GM12875 (cell line): Measurements from ENCODE around the gene PLA2G10.
"Not testable (repeated sequence)": the region's sequence is repeated elsewhere in the genome, so short reads cannot be mapped to it uniquely, and the experiment has no call there.

Source experiments
- H3K4me3 ChIP-seq: one replicate; pipeline ENCODE4 v1.5.1; 2011; ENCODE audit warnings: low read depth, low read length, control low read depth
- TF ChIP-seq, protein P1 (sequence below): IDR thresholded peaks from 2 replicates; pipeline ENCODE4 v1.5.1; 2011; ENCODE audit warnings: low read depth, mild to moderate bottlenecking, control low read depth, inconsistent platforms, low read length, moderate library complexity, borderline replicate concordance; ENCODE audit not compliant: insufficient read depth

The PLA2G10 gene, protein sequence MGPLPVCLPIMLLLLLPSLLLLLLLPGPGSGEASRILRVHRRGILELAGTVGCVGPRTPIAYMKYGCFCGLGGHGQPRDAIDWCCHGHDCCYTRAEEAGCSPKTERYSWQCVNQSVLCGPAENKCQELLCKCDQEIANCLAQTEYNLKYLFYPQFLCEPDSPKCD

DNA sequence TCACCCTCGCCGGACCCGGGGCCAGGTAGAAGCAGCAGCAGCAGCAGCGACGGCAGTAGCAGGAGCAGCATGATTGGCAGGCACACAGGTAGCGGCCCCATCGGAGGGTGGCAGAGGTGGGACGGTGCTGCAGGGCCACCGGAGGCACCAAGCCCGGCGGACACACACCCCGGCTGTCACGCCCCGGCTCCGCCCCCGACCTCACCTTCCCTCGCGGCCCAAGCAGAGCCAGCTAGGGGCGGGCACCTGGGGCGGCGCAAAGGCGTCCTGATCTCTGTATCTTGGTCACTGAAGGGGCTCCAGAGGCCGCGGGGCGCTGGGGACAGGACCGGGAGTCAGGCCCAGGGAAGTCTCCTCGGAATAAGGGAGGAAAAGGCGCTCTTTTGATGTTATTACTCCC lies at the start of gene PLA2G10:
Gene PLA2G10 (minus strand): TSS at position 180 of the 400 bp plus-strand sequence. CDS start 79 bp downstream, at position 101.
- H3K4me3 ChIP-seq = not testable (repeated sequence)

DNA sequence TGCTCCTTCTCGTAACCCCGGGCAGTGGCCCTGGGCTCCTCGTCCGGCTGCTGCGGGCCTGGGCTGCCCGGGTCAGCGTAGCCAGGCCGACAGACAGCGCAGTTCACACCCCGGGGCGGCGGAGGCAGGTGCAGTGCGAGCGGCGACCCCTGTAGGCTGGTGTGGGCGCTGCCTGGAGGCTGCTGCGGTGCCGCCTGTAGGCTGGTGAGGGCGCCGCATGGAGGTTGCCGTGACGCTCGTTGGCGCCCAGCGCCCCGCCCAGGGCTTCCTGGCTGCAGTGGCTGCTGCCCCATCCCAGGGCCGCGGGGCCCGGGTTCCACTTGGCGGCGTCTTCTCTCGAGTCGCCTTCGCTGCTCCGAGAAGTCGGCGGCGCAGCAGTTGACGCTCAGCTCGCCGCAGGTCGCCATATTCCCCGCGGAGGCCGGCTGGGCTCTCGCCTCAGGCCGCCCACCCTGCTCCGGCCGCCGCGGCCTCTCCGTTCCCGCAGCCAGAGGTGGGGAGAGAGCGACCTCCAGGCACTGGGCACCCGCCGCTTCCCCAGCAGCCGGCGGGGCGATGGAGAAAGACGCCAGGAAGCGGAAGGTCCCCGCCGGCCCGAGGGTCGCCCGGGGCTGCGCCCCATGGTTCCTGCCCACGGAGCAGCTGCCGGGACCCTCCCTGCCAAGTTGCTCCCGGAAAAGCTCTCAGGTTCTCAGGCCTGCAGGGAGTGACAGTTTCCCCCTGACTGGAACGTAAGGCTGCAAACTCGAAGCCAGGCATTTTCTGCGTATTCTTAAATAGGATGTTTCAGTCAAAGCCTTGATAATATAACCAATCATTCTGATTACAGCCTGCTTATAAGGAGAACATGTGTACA lies 48.4 kb upstream of the PLA2G10 start, which contains the start of gene NPIPA2:
Gene NPIPA2 (plus strand): TSS at position 261 of the 856 bp plus-strand sequence. CDS start 5,533 bp downstream, outside the sequence.
- H3K4me3 ChIP-seq = not testable (repeated sequence)

DNA sequence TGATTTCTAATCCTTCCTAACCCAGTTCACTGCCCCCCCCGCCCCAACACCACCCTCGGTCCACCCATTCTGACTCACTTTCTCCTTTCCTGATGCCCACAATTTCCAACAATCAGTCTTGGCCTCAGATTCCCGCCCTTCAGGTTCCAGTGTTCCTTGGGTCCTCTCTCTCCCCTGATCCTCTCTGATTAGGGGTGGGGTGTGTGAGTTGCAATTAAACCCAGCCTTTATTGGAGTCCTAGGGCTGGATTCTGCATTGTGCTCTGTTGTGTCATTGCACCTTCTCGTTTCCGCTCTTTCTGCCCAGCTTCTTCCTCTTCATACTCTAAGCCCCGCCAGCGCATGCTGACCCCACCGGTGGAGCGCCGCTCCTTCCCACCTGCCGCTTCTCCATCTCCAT lies 47.7 kb upstream of the PLA2G10 start:
- not testable (repeated sequence) for H3K4me3 ChIP-seq

DNA sequence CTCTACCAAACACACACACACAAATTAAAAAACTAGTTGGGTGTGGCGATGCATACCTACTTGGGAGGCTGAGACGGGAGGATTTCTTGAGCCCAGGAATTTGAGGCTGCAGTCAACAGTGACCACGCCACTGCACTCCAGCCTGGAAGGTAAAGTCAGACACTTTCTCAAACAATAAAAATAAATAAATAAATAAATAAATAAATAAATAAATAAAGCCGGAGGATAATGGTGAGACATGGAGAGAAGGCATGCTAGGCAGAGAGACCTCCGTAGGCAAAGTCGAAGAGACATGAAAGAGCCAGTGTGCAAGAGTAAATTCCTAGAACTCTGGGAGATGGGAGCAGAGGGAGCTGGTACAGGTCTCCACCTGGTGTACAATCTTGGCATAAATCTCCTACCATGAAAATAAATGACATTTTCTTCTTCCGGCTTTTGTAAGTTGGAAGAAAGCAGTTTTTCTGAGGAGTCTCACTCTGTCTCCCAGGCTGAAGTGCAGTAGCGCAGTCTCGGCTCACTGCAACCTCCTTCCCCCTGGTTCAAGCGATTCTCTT lies 46.8 kb upstream of the PLA2G10 start:
- H3K4me3 ChIP-seq = not testable (repeated sequence)

DNA sequence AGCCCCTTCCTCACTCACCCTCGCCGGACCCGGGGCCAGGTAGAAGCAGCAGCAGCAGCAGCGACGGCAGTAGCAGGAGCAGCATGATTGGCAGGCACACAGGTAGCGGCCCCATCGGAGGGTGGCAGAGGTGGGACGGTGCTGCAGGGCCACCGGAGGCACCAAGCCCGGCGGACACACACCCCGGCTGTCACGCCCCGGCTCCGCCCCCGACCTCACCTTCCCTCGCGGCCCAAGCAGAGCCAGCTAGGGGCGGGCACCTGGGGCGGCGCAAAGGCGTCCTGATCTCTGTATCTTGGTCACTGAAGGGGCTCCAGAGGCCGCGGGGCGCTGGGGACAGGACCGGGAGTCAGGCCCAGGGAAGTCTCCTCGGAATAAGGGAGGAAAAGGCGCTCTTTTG lies 39.1 kb upstream of the PLA2G10 start:
- H3K4me3 ChIP-seq = not testable (repeated sequence)

DNA sequence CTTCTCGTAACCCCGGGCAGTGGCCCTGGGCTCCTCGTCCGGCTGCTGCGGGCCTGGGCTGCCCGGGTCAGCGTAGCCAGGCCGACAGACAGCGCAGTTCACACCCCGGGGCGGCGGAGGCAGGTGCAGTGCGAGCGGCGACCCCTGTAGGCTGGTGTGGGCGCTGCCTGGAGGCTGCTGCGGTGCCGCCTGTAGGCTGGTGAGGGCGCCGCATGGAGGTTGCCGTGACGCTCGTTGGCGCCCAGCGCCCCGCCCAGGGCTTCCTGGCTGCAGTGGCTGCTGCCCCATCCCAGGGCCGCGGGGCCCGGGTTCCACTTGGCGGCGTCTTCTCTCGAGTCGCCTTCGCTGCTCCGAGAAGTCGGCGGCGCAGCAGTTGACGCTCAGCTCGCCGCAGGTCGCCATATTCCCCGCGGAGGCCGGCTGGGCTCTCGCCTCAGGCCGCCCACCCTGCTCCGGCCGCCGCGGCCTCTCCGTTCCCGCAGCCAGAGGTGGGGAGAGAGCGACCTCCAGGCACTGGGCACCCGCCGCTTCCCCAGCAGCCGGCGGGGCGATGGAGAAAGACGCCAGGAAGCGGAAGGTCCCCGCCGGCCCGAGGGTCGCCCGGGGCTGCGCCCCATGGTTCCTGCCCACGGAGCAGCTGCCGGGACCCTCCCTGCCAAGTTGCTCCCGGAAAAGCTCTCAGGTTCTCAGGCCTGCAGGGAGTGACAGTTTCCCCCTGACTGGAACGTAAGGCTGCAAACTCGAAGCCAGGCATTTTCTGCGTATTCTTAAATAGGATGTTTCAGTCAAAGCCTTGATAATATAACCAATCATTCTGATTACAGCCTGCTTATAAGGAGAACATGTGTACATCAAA lies 9.3 kb upstream of the PLA2G10 start, which contains the start of gene NPIPA3:
Gene NPIPA3 (plus strand): TSS at position 256 of the 856 bp plus-strand sequence. CDS start 5,533 bp downstream, outside the sequence.
- H3K4me3 ChIP-seq = not testable (repeated sequence)

DNA sequence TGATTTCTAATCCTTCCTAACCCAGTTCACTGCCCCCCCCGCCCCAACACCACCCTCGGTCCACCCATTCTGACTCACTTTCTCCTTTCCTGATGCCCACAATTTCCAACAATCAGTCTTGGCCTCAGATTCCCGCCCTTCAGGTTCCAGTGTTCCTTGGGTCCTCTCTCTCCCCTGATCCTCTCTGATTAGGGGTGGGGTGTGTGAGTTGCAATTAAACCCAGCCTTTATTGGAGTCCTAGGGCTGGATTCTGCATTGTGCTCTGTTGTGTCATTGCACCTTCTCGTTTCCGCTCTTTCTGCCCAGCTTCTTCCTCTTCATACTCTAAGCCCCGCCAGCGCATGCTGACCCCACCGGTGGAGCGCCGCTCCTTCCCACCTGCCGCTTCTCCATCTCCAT lies 8.6 kb upstream of the PLA2G10 start:
- not testable (repeated sequence) for H3K4me3 ChIP-seq

DNA sequence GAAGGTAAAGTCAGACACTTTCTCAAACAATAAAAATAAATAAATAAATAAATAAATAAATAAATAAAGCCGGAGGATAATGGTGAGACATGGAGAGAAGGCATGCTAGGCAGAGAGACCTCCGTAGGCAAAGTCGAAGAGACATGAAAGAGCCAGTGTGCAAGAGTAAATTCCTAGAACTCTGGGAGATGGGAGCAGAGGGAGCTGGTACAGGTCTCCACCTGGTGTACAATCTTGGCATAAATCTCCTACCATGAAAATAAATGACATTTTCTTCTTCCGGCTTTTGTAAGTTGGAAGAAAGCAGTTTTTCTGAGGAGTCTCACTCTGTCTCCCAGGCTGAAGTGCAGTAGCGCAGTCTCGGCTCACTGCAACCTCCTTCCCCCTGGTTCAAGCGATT lies 7.8 kb upstream of the PLA2G10 start:
- H3K4me3 ChIP-seq = not testable (repeated sequence)

DNA sequence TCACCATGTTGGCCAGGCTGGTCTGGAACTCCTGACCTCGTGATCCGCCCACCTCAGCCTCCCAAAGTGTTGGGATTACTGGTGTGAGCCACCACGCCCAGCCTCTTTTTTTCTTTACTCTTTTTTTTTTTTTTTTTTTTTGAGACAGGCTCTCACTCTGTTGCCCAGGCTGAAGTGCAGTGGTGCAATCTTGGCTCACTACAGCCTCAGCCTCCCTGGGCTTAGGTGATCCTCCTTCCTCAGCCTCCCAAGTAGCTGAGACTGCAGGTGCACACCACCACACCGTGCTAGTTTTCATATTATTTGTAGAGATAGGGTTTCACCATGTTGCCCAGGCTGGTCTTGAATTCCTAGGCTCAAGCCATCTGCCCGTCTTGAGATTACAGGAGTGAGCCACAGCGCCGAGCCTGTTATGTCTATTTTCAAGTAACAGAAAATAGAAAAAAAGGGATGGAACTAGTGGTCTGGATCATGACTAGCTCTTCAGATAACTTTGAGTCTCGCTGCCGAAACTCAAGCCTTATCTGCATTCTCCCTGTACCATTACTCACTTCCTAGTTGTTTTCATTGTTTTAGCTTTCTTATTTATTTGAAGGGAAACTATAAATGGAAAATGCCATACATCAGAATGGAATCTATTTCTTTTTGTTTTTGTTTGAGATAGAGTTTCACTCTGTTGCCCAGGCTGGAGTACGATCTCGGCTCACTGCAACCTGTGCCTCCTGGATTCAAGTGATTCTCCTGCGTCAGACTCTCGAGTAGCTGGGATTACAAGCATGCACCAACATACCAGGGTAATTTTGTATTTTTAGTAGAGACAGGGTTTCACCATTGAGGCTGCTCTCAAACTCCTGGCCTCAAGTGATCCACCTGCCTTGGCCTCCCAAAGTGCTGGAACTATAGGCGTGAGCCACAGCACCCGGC lies 8.0 kb downstream of the PLA2G10 start:
- not testable (repeated sequence) for H3K4me3 ChIP-seq

DNA sequence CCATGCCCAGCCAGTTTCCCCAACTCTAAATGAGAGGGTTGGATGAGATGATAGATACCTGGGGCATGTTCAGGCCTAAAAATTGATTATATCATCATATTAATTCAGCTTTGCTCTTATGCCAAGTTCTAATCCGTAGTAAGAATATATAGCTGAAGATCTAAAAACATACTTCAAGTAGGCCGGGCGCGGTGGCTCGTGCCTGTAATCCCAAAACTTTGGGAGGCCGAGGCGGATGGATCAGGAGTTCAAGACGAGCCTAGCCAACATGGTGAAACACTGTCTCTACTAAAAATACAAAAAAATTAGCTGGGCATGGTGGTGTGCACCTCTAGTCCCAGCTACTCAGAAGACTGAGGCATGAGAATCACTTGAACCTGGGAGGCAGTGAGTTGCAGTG lies 12.0 kb downstream of the PLA2G10 start:
- TF ChIP-seq, protein P1, sequence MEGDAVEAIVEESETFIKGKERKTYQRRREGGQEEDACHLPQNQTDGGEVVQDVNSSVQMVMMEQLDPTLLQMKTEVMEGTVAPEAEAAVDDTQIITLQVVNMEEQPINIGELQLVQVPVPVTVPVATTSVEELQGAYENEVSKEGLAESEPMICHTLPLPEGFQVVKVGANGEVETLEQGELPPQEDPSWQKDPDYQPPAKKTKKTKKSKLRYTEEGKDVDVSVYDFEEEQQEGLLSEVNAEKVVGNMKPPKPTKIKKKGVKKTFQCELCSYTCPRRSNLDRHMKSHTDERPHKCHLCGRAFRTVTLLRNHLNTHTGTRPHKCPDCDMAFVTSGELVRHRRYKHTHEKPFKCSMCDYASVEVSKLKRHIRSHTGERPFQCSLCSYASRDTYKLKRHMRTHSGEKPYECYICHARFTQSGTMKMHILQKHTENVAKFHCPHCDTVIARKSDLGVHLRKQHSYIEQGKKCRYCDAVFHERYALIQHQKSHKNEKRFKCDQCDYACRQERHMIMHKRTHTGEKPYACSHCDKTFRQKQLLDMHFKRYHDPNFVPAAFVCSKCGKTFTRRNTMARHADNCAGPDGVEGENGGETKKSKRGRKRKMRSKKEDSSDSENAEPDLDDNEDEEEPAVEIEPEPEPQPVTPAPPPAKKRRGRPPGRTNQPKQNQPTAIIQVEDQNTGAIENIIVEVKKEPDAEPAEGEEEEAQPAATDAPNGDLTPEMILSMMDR = no peak

DNA sequence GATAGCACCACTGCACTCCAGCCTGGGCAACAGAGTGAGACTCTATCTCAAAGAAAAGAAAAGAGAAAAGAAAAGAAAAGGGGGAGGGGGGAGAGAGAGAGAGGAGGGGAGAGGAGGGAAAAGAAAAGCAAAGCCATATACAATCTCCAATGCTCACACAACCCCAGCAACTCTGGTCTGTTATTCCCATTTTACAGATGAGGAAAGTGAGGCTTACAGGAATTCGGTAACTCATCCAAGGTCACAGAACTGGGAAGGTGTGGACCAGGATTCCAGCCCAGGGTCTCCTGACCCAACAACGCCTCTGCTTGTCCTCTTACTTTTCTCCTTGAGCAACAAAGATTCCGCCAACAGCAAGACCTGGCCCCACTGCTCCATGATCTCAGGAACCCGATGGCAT lies 13.0 kb downstream of the PLA2G10 start:
- H3K4me3 ChIP-seq = no peak overlapping the region
- TF ChIP-seq, protein P1 = no peak

More for the DNA sequence above, 12.0 kb downstream of the PLA2G10 start:
- H3K4me3 ChIP-seq = no peak overlapping the region

DNA sequence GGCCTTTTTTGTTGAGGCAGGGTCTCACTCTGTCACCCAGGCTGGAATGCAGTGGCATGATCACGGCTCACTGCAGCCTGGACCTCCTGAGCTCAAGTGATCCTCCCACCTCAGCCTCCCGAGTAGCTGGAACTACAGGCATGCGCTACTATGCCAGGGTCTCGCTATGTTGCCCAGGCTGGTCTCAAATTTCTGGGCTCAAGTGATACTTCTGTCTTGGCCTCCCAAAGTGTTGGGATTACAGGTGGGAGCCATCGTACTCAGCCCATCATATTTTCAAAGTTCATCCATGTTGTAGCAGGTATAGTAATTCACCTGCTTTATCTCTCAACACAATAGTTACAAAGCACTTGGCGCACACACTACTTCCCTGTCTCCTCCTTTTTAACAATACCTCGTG lies 13.7 kb downstream of the PLA2G10 start:
- not testable (repeated sequence) for H3K4me3 ChIP-seq
